ENCODE results near the gene MLYCD.

DNA sequence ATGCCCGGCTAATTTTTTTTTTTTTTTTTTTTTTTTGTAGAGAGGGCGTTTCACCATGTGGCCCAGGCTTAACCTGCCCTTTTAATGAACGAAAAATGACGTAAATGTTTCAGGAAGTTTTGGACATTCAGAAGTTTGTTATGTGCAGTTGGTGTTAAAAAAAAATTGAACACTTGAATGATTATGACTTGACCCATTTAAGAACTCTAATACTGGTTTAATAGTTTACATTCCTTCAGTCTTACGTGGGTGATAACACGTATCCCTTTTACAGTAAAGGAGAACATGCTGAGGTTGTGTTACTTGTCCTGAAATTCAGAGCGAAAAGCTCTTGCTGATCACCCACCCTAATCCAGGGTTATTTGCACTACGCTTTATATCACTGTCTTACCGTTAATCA lies 1.7 kb downstream of the MLYCD start:
- TF ChIP-seq YY1 (IDR thresholded peaks at IDR 0.05; ENCODE audit: insufficient read depth, insufficient read length) (no peak), ZNF274 (IDR thresholded peaks at IDR 0.05; ENCODE audit: low read depth, low read length) (no peak), SUZ12 (IDR thresholded peaks at IDR 0.05; ENCODE audit: extremely low read depth, insufficient read depth, insufficient read length) (no peak)

Data from NT2/D1 (cell line).